HepG2 (cell line): Measurements from ENCODE around the gene CMIP.

Experiments
- CENPT ChIP-seq: sonication (generic); formaldehyde crosslinking; IDR thresholded peaks from 2 replicates; pipeline ENCODE4 v1.8.0; 2022; ENCODE audit warnings: low read depth, mild to moderate bottlenecking, moderate library complexity, missing genetic modification reagents
- DRAP1 ChIP-seq: IDR thresholded peaks from 2 replicates; pipeline ENCODE4 v1.6.1; 2016; ENCODE audit warnings: missing genetic modification reagents, missing compliant biosample characterization
- POLR2A ChIP-seq, 2 experiments: IDR thresholded peaks; 2 replicates each; pipeline ENCODE4 v1.6.1; 2011; ENCODE audit warnings: low read depth in 2 of 2, low read length in 2 of 2, mild to moderate bottlenecking in 1 of 2, moderate library complexity in 1 of 2; ENCODE audit not compliant: insufficient read depth in 1 of 2
- ZNF10 ChIP-seq: sonication (generic); formaldehyde crosslinking; IDR thresholded peaks from 2 replicates; pipeline ENCODE4 v1.4.0; 2020; ENCODE audit warnings: mild to moderate bottlenecking, low read depth, missing genetic modification reagents, borderline replicate concordance
- TF ChIP-seq, protein P1 (sequence below): sonication (generic); formaldehyde crosslinking; IDR thresholded peaks from 2 replicates; pipeline ENCODE4 v1.5.0; 2020; ENCODE audit warnings: mild to moderate bottlenecking, missing genetic modification reagents, moderate library complexity

DNA sequence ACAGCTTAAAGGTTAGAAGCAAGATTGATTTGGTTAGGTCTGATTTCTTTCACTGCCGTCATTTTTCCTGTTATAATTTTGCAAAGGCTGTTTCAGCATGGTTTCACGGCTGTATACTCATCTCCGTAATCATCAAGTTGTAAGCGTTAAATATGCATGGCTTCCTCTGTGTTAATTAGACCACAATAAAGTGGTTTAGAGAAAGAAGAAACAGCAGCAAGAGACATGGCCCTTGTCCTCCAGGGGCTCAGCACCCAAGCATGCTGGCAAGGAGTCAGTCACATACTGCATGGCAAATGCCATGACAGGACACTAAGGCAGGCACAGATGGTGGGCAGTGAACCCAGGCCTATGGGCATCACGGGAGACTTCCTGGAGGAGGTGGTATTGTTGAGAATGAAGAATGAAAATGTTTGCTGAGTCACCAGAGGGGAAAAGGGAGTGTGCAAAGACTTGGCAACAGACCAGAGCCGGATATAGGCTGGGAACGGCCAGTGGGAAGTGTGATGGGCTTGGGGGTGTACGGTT lies 273.1 kb downstream of the CMIP start:
- TF ChIP-seq CENPT (CRISPR knock-in tag) = no peak
- TF ChIP-seq DRAP1 (CRISPR knock-in tag) = no peak
- TF ChIP-seq, protein P1, sequence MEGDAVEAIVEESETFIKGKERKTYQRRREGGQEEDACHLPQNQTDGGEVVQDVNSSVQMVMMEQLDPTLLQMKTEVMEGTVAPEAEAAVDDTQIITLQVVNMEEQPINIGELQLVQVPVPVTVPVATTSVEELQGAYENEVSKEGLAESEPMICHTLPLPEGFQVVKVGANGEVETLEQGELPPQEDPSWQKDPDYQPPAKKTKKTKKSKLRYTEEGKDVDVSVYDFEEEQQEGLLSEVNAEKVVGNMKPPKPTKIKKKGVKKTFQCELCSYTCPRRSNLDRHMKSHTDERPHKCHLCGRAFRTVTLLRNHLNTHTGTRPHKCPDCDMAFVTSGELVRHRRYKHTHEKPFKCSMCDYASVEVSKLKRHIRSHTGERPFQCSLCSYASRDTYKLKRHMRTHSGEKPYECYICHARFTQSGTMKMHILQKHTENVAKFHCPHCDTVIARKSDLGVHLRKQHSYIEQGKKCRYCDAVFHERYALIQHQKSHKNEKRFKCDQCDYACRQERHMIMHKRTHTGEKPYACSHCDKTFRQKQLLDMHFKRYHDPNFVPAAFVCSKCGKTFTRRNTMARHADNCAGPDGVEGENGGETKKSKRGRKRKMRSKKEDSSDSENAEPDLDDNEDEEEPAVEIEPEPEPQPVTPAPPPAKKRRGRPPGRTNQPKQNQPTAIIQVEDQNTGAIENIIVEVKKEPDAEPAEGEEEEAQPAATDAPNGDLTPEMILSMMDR = no peak
- TF ChIP-seq ZNF10 (CRISPR knock-in tag) = no peak
- no peak for TF ChIP-seq POLR2A (IDR thresholded peaks at IDR 0.05; ENCODE audit: insufficient read depth in 1 of 2, low read depth in 2 of 2, low read length in 2 of 2)
